ENCODE data around the gene FYN.

The FYN gene

GRCh38 chr6:111798281-111798725 lies 74.9 kb downstream of the FYN start:
- ChIA-PET CTCF (no interaction called here), POLR2A (no interaction called here)
- DNase-seq (ENCODE audit: extremely low spot score): no peak
- TF ChIP-seq LEF1 (IDR thresholded peaks at IDR 0.05; ENCODE audit: borderline replicate concordance): no peak
- TF ChIP-seq ARNT (IDR thresholded peaks at IDR 0.05): no peak
- TF ChIP-seq ZNF384 (IDR thresholded peaks at IDR 0.05): no peak
- TF ChIP-seq FOXK2 (IDR thresholded peaks at IDR 0.05): no peak
- TF ChIP-seq, protein P1, sequence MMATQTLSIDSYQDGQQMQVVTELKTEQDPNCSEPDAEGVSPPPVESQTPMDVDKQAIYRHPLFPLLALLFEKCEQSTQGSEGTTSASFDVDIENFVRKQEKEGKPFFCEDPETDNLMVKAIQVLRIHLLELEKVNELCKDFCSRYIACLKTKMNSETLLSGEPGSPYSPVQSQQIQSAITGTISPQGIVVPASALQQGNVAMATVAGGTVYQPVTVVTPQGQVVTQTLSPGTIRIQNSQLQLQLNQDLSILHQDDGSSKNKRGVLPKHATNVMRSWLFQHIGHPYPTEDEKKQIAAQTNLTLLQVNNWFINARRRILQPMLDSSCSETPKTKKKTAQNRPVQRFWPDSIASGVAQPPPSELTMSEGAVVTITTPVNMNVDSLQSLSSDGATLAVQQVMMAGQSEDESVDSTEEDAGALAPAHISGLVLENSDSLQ (IDR thresholded peaks at IDR 0.05): no peak
- no peak for TF ChIP-seq CTBP1 (IDR thresholded peaks at IDR 0.05; ENCODE audit: borderline replicate concordance)
- no peak for TF ChIP-seq FOXA1 (IDR thresholded peaks at IDR 0.05)
- TF ChIP-seq TARDBP (IDR thresholded peaks at IDR 0.05): no peak
- TF ChIP-seq SUZ12 (IDR thresholded peaks at IDR 0.05): no peak
- TF ChIP-seq FOXM1 (IDR thresholded peaks at IDR 0.05; ENCODE audit: borderline replicate concordance): no peak
- TF ChIP-seq L3MBTL2 (conservative IDR thresholded peaks at IDR 0.05): no peak
- TF ChIP-seq SP1 (IDR thresholded peaks at IDR 0.05): no peak

DNA sequence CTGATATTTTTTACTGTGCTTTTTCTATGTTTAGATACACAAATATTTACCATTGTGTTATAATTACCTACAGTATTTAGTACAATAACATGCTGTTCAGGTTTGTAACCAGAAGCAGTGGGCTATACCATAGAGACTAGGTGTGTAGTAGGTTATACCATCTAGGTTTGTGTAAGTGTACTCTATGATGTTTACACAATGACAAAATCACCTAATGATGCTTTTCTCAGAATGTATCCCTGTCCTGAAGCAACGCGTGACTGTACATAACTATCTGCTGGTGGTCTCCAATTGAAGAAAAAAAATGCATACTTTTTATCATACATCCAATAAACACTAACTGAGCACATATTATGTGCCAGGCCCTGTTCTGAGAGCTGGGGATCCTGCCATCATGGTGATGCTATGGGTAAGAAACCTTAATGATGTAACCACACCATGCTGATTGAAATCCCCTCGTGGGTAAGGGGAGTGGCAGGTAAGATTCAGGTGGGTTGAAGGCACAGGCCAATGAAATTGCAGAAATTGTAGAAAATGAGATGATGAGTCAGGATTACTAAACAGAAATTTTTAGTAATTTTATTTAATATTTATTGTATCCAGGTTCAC lies 76.8 kb downstream of the FYN start:
- ChIA-PET POLR2A (no interaction called here), CTCF (no interaction called here)
- TF ChIP-seq HDGF (IDR thresholded peaks at IDR 0.05; ENCODE audit: borderline replicate concordance) (no peak), TARDBP (IDR thresholded peaks at IDR 0.05) (no peak), SUZ12 (IDR thresholded peaks at IDR 0.05) (no peak), FOXA1 (IDR thresholded peaks at IDR 0.05) (no peak), ARNT (IDR thresholded peaks at IDR 0.05) (no peak), LEF1 (IDR thresholded peaks at IDR 0.05; ENCODE audit: borderline replicate concordance) (no peak), L3MBTL2 (conservative IDR thresholded peaks at IDR 0.05) (no peak), CTBP1 (IDR thresholded peaks at IDR 0.05; ENCODE audit: borderline replicate concordance) (no peak)
- TF ChIP-seq, protein P1 (IDR thresholded peaks at IDR 0.05): no peak
- no peak for DNase-seq (ENCODE audit: extremely low spot score)

DNA sequence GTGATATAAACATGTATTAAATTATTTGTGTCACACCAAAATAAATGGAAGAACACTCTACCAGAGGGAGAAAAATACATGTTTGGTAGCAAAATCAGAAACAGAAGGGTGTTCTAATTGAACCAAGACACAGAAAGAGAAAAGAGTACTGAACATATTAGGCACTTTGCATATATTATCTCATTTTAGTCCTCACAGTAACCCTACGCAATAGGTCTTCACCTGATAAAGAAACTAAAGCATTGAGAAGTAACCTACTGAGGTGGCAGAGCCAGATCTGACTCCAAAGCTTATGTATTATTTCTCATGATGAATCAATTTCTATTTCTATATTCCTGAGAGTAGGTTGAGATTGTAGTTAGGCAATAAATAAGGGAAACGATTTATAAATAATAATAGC lies 77.7 kb downstream of the FYN start:
- TF ChIP-seq ARNT (IDR thresholded peaks at IDR 0.05) (no peak), SP1 (IDR thresholded peaks at IDR 0.05) (no peak), ZNF384 (IDR thresholded peaks at IDR 0.05) (no peak), HDGF (IDR thresholded peaks at IDR 0.05; ENCODE audit: borderline replicate concordance) (no peak), FOXK2 (IDR thresholded peaks at IDR 0.05) (no peak), SUZ12 (IDR thresholded peaks at IDR 0.05) (no peak), LEF1 (IDR thresholded peaks at IDR 0.05; ENCODE audit: borderline replicate concordance) (no peak), NFRKB (IDR thresholded peaks at IDR 0.05) (no peak), L3MBTL2 (conservative IDR thresholded peaks at IDR 0.05) (no peak), TARDBP (IDR thresholded peaks at IDR 0.05) (no peak)
- TF ChIP-seq, protein P1 (IDR thresholded peaks at IDR 0.05): no peak
- no peak for DNase-seq (ENCODE audit: extremely low spot score)
- CTCF ChIA-PET: no interaction called here
- POLR2A ChIA-PET: no interaction called here

GRCh38 chr6:111794727-111795452 lies 78.4 kb downstream of the FYN start:
- DNase-seq (ENCODE audit: extremely low spot score): no peak
- ChIA-PET CTCF (no interaction called here), POLR2A (no interaction called here)
- no peak for TF ChIP-seq ARNT (IDR thresholded peaks at IDR 0.05)
- TF ChIP-seq HDGF (IDR thresholded peaks at IDR 0.05; ENCODE audit: borderline replicate concordance): no peak
- TF ChIP-seq LEF1 (IDR thresholded peaks at IDR 0.05; ENCODE audit: borderline replicate concordance): no peak
- no peak for TF ChIP-seq CTBP1 (IDR thresholded peaks at IDR 0.05; ENCODE audit: borderline replicate concordance)
- no peak for TF ChIP-seq L3MBTL2 (conservative IDR thresholded peaks at IDR 0.05)
- no peak for TF ChIP-seq FOXM1 (IDR thresholded peaks at IDR 0.05; ENCODE audit: borderline replicate concordance)
- no peak for TF ChIP-seq ZNF384 (IDR thresholded peaks at IDR 0.05)
- TF ChIP-seq, protein P1 (IDR thresholded peaks at IDR 0.05): no peak
- no peak for TF ChIP-seq FOXA1 (IDR thresholded peaks at IDR 0.05)
- no peak for TF ChIP-seq ELF4 (IDR thresholded peaks at IDR 0.05)
- no peak for TF ChIP-seq SP1 (IDR thresholded peaks at IDR 0.05)
- TF ChIP-seq FOXK2 (IDR thresholded peaks at IDR 0.05): no peak
- TF ChIP-seq SUZ12 (IDR thresholded peaks at IDR 0.05): no peak

DNA sequence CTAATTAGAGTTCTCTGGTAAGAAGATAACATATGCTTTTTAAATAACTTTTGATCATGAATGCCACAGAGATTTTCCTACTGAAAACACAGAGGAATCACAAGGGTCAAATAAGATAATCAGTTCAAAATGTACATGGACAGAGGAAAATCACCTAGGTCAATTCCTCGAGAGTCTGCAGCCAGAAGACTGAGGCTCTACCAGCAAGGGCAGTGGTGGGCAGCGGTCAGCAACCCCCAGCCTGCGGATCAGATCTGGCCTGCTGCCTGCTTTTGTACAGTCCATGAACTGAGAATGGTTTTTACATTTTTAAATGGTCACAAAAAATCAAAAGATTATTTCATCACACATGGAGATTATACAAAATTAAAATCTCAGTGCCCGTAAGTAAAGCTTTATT lies 79.0 kb downstream of the FYN start:
- ChIA-PET CTCF (no interaction called here), POLR2A (no interaction called here)
- DNase-seq (ENCODE audit: extremely low spot score): no peak
- TF ChIP-seq FOXA1 (IDR thresholded peaks at IDR 0.05) (no peak), BHLHE40 (IDR thresholded peaks at IDR 0.05; ENCODE audit: borderline replicate concordance) (no peak), LEF1 (IDR thresholded peaks at IDR 0.05; ENCODE audit: borderline replicate concordance) (no peak), FOXM1 (IDR thresholded peaks at IDR 0.05; ENCODE audit: borderline replicate concordance) (no peak), ARNT (IDR thresholded peaks at IDR 0.05) (no peak), ELF4 (IDR thresholded peaks at IDR 0.05) (no peak), TARDBP (IDR thresholded peaks at IDR 0.05) (no peak), FOXK2 (IDR thresholded peaks at IDR 0.05) (no peak), SUZ12 (IDR thresholded peaks at IDR 0.05) (no peak), SP1 (IDR thresholded peaks at IDR 0.05) (no peak), NFRKB (IDR thresholded peaks at IDR 0.05) (no peak), HDGF (IDR thresholded peaks at IDR 0.05; ENCODE audit: borderline replicate concordance) (no peak), CTBP1 (IDR thresholded peaks at IDR 0.05; ENCODE audit: borderline replicate concordance) (no peak), ZNF384 (IDR thresholded peaks at IDR 0.05) (no peak), L3MBTL2 (conservative IDR thresholded peaks at IDR 0.05) (no peak)
- TF ChIP-seq, protein P1 (IDR thresholded peaks at IDR 0.05): no peak
